GM19099 (cell line): ENCODE data around the gene TTF2.

Experiments
- POLR2A ChIP-seq: IDR thresholded peaks from 3 replicates; pipeline ENCODE4 v1.6.1; 2011; ENCODE audit warnings: low read depth; ENCODE audit not compliant: insufficient read length; ENCODE audit errors: extremely low read depth

Gene TTF2

DNA sequence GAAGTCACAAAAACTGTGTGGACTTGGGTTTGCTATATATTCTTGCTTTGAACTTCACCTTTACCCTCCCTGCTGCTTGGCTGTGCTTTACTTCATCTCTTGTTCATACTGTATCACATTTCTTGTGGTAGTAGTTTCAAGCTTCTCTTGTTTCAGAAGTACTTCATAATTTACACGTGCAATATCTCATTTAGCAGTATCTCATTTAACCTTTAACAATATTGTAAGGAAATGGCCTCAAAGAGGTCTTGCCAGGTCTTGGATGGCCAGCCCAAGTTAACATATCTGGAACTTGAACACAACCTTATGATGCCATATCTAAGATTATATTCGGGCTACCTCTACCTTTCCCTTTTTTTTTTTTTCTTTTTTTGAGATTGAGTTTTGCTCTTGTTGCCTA lies 63.1 kb downstream of the TTF2 start:
- no peak for TF ChIP-seq POLR2A

DNA sequence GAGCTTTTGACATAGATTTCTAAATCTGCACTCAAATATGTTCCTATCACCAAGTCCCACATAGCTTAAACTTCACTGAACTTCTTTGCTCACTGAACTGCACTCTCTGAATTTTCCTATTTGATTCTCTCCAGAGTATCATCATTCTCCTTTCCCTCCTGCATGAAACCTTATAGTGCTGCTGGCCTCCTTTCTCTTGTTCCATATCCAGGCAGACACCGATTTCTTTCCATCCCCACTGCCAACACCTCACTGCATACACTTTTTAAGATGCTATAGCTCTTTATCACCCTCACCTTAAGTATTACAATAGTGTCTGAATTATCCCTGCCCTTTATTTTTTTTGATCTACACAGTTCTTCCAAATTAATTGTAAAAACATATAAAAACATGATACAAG lies 64.5 kb downstream of the TTF2 start:
- TF ChIP-seq POLR2A: no peak

DNA sequence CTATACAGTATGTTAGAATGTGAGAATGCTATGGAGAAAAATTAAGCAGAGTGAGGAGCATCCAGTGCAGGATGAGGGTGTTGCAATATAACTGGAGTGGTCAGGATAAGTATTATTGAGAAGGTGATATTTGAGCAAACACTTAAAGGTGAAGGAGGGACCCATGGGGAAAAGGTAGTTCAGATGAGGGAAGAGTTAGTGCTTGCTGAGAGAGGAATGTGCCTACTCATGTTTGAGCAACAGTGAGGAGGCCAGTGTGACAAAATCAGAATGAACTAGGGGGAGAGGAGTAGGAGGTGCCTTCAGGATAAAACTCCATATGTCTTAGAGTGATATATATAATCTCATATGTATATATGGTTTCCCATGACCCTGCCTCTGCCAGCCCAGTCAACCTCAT lies 67.7 kb downstream of the TTF2 start:
- TF ChIP-seq POLR2A: no peak

DNA sequence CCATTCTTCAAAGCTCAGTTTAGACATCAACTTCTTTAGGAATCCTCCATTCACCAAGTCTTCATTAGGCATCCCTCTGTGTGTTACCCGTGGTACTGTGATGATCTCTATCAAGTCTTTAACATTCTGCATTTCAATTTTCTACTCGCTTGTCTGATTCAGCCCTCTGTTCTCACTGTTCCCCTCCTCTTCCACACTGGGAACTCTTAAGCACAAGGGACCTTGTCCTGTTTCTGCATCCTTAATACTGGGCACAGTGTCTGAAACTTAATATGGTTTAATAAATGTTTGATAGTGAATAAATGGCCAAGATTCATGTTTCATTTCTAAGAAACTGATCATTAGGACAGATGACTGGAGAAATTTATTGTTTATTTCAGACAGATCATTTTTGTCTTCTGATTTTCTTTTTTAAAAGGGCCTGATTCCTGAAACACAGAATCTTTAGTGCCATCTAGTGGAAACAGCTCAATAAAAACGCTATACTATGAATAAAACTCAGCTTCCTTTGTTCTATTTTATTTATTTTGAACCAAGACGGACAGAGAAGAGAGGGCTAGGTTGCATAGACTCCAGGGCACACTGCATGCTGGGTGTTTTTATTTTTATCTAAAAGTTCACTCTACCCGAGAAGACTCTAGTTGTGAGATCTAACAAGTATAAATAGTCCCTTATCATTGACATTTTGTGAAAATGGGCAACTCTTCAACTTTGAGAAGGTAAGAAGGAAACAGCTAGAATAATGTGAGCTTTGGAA lies 68.4 kb downstream of the TTF2 start:
- TF ChIP-seq POLR2A: no peak

GRCh38 chr1:117130526-117130925 lies 70.4 kb downstream of the TTF2 start:
- TF ChIP-seq POLR2A: no peak

- no peak for TF ChIP-seq POLR2A
These were observed 75.2 kb downstream of the TTF2 start for GRCh38 chr1:117135329-117135728.

GRCh38 chr1:117136749-117137148 lies 76.6 kb downstream of the TTF2 start:
- TF ChIP-seq POLR2A: no peak

- no peak for TF ChIP-seq POLR2A
These were observed 77.2 kb downstream of the TTF2 start for GRCh38 chr1:117137281-117137855.

DNA sequence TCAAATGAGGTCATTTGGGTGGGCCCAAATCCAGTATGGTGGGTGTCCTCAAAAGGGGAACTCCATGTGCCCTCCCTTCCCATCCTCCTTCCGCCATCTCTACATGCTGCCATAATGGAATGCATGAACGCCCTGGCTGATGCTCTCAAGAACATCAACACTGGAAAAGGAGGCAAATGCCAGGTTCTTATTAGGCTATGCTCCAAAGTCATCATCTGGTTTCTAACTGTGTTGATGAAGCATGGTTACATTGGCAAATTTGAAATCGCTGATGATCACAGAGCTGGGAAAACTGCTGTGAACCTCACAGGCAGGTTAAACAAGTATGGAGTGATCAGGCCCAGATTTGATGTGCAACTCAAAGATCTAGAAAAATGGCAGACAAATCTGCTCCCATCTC lies 78.0 kb downstream of the TTF2 start:
- no peak for TF ChIP-seq POLR2A

DNA sequence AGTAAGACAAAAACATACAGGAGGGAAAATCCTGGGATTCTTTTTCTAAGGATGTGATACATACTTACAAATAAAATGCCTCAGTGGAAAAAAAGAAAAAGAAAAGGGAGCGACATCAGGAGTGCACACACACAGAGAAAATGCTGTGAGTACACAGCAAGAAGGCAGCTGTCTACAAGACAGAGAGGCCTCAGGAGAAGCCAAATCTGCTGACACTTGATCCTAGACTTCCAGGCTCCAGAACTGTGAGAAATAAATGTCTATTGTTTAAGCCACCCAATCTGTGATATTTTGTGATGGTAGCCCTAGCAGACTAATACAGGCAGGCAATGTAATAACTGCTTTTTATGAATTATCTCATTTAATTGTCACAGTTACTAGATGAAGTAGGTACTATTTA lies 78.4 kb downstream of the TTF2 start:
- no peak for TF ChIP-seq POLR2A

GRCh38 chr1:117142200-117142599 lies 82.1 kb downstream of the TTF2 start:
- no peak for TF ChIP-seq POLR2A

- TF ChIP-seq POLR2A: no peak
These were observed 83.0 kb downstream of the TTF2 start for GRCh38 chr1:117143172-117143571.

GRCh38 chr1:117143871-117144270 lies 83.7 kb downstream of the TTF2 start:
- TF ChIP-seq POLR2A: no peak

- TF ChIP-seq POLR2A: no peak
These were observed 85.9 kb downstream of the TTF2 start for GRCh38 chr1:117146072-117146471.

GRCh38 chr1:117146575-117147340 lies 86.6 kb downstream of the TTF2 start:
- TF ChIP-seq POLR2A: no peak

GRCh38 chr1:117147341-117147831 lies 87.3 kb downstream of the TTF2 start:
- TF ChIP-seq POLR2A: no peak
